ENCODE data around the gene ZG16B. TPM values are rescaled to one million over a fixed set of nuclear protein-coding genes. Genes with fewer than 3 reads are reported as not detected.

ZG16B gene
- total RNA-seq, 1 donor from 2014 or later: not detected

- H3K79me2 ChIP-seq (ENCODE audit: low read depth): no peaks in the 10 kb centered on the region
- H3K4me3 Mint-ChIP-seq: no peak overlapping the region
- no peak overlapping the region for H3K27ac Mint-ChIP-seq
- no peak overlapping the region for H2AFZ ChIP-seq (replicated peaks)
- no peaks in the 10 kb centered on the region for H3K9me3 ChIP-seq (ENCODE audit: low read depth)
- no peaks in the 10 kb centered on the region for H3K36me3 ChIP-seq
- no peaks in the 10 kb centered on the region for H3F3A ChIP-seq (ENCODE audit: low read depth)
- no peak overlapping the region for H3K27ac ChIP-seq
- H3K27me3 Mint-ChIP-seq (ENCODE audit: insufficient read depth, low read depth): peaks cover 34% of the 10 kb centered on the region
- no peak for DNase-seq (ENCODE audit: low spot score)
- peaks cover 3% of the 10 kb centered on the region for H3K9me3 Mint-ChIP-seq
- no peaks in the 10 kb centered on the region for H3K36me3 Mint-ChIP-seq
- H3K4me1 Mint-ChIP-seq: peaks cover 2% of the 10 kb centered on the region
- TF ChIP-seq EZH2phosphoT487 (IDR thresholded peaks at IDR 0.05) (no peak), EZH2 (IDR thresholded peaks at IDR 0.05) (no peak), CTCF (IDR thresholded peaks at IDR 0.05) (no peak)
- H3K4me2 ChIP-seq: no peak overlapping the region
- H3K4me1 ChIP-seq: no peaks in the 10 kb centered on the region
- H4K20me1 ChIP-seq (ENCODE audit: low read depth): no peaks in the 10 kb centered on the region
- no peak overlapping the region for H3K4me3 ChIP-seq
- no peak overlapping the region for H3K9ac ChIP-seq
- peaks cover 70% of the 10 kb centered on the region for H3K27me3 ChIP-seq
Observed at GRCh38 chr16:2859686-2860265, 29.7 kb downstream of the ZG16B start.

GRCh38 chr16:2860826-2861567, 30.9 kb downstream of the ZG16B start:
- H4K20me1 ChIP-seq (ENCODE audit: low read depth): no peaks in the 10 kb centered on the region
- DNase-seq (ENCODE audit: low spot score): peak; percentile 54
- no peak overlapping the region for H3K4me3 Mint-ChIP-seq

GRCh38 chr16:2865651-2866050, 35.5 kb downstream of the ZG16B start:
- no peaks in the 10 kb centered on the region for H3F3A ChIP-seq (ENCODE audit: low read depth)
- H3K9ac ChIP-seq: no peak overlapping the region
- H3K36me3 ChIP-seq: no peaks in the 10 kb centered on the region
- H3K27me3 ChIP-seq: peaks cover 70% of the 10 kb centered on the region
- H2AFZ ChIP-seq (replicated peaks): no peak overlapping the region
- no peak overlapping the region for H3K4me2 ChIP-seq
- H3K4me3 ChIP-seq: no peak overlapping the region
- no peaks in the 10 kb centered on the region for H3K9me3 ChIP-seq (ENCODE audit: low read depth)
- H3K9me3 Mint-ChIP-seq: no peaks in the 10 kb centered on the region
- no peak overlapping the region for H3K27ac ChIP-seq
- peaks cover 9% of the 10 kb centered on the region for H3K27me3 Mint-ChIP-seq (ENCODE audit: insufficient read depth, low read depth)
- DNase-seq (ENCODE audit: low spot score): no peak
- no peaks in the 10 kb centered on the region for H4K20me1 ChIP-seq (ENCODE audit: low read depth)
- H3K27ac Mint-ChIP-seq: no peak overlapping the region
- no peaks in the 10 kb centered on the region for H3K36me3 Mint-ChIP-seq
- no peaks in the 10 kb centered on the region for H3K79me2 ChIP-seq (ENCODE audit: low read depth)
- H3K4me1 ChIP-seq: no peaks in the 10 kb centered on the region
- no peak for TF ChIP-seq EZH2phosphoT487 (IDR thresholded peaks at IDR 0.05)
- no peak for TF ChIP-seq EZH2 (IDR thresholded peaks at IDR 0.05)
- no peak for TF ChIP-seq CTCF (IDR thresholded peaks at IDR 0.05)
- peaks cover 2% of the 10 kb centered on the region for H3K4me1 Mint-ChIP-seq
- no peak overlapping the region for H3K4me3 Mint-ChIP-seq

More at GRCh38 chr16:2860826-2861567, 30.9 kb downstream of the ZG16B start:
- Histone ChIP-seq H3F3A (ENCODE audit: low read depth) (no peaks in the 10 kb centered on the region), H3K4me1 (no peaks in the 10 kb centered on the region), H3K4me3 (no peak overlapping the region), H3K27ac (no peak overlapping the region), H2AFZ (replicated peaks) (no peak overlapping the region), H3K36me3 (no peaks in the 10 kb centered on the region), H3K79me2 (ENCODE audit: low read depth) (no peaks in the 10 kb centered on the region), H3K27me3 (peaks cover 78% of the 10 kb centered on the region), H3K9me3 (ENCODE audit: low read depth) (no peaks in the 10 kb centered on the region), H3K9ac (no peak overlapping the region), H3K4me2 (no peak overlapping the region)
- Mint-ChIP-seq H3K36me3 (no peaks in the 10 kb centered on the region), H3K27ac (no peak overlapping the region), H3K4me1 (peaks cover 2% of the 10 kb centered on the region), H3K27me3 (ENCODE audit: insufficient read depth, low read depth) (peaks cover 31% of the 10 kb centered on the region), H3K9me3 (no peaks in the 10 kb centered on the region)
- no peak for TF ChIP-seq EZH2phosphoT487 (IDR thresholded peaks at IDR 0.05)
- no peak for TF ChIP-seq CTCF (IDR thresholded peaks at IDR 0.05)
- TF ChIP-seq EZH2 (IDR thresholded peaks at IDR 0.05): no peak
